Measurements from ENCODE around the gene TBCA.

Gene TBCA, protein sequence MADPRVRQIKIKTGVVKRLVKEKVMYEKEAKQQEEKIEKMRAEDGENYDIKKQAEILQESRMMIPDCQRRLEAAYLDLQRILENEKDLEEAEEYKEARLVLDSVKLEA

DNA sequence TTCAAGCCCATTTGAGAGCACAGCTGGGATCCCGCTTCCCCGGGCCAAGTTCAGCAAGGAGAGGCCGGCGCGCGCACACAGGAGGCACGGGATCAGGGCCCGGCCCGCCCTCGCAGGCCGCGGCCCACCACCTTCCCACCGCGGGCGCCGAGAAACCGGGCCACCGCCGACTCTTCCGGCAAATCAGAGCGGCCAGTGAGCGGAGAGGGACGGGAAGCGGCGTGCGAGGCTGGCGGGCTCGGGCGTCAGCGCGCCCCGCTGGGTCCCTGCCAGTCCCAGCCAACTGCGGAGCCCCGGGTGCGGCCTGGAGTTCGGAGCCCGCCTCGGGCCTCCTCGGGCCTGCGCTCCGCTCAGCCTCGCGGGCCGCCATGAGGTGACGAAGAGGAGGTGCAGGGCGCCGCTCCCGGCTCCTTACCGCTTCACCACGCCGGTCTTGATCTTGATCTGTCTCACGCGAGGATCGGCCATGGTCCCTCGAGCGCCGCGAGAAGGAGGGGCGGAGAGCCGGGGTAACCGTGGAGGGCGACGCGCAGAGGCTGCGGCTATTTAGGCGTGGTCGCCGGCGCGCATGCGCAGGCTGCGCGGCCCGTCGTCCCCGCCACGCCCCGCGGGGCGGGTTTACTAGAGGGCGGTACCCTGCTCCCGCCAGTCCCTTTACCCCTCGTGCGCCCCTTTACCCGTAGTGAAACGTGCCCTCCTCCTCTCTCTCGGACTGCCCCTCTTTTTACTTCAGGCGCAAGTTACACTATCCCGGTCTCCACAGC, at the start of gene TBCA:
Gene TBCA, minus strand, starts transcription at position 550 of the 764 bp plus-strand sequence. Its CDS starts 82 bp downstream, at position 468.
- DNase-seq: peak; percentile 89

GRCh38 chr5:77824981-77825380, 48.8 kb upstream of the TBCA start:
- no peak for DNase-seq

DNA sequence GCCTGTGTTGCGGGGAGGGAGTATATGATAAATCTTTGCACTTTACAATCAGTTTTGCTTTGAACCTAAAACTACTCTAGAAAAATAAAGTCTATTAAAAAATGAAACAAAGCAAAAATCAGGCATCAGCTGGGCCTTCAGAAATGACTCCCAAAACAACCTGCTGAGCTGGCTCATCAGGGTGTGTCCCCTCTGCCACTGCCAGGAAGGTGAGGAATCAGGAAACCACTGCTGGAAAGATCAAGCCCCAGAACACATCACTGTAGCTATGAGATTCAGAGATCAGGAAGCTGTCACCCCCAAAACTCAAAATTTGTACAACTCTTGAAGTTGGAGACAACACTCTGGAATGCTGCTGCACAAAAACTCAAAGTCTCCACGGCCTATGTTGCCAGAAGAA, 40.5 kb upstream of the TBCA start:
- no peak for DNase-seq

DNA sequence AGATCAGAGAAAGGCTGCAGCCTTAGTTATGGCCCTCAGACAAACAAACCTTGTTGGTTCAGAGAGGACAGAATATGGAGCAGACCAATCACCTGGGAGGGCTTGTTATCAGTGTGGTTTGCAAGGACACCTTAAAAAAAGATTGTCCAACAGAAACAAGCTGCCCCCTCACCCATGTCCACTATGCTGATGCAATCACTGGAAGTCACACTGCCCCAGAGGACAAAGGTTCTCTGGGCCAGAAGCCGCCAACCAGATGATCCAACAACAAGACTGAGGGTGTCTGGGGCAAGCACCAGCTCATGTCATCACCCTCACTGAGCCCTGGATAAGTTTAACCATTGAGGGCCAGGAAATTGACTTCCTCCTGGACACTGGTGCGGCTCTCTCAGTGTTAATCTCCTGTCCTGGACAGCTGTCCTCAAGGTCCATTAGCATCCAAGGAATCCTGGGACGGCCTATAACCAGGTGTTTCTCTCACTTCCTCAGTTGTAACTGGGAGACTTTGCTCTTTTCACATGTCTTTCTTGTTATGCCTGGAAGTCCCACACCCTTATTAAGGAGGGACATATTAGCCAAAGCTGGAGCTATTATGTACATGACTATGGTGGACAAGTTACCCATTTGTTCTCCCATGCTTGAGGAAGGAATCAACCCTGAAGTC, 36.9 kb upstream of the TBCA start:
- DNase-seq: no peak

- no peak for DNase-seq
Measured at GRCh38 chr5:77806213-77806843, 30.2 kb upstream of the TBCA start.

DNA sequence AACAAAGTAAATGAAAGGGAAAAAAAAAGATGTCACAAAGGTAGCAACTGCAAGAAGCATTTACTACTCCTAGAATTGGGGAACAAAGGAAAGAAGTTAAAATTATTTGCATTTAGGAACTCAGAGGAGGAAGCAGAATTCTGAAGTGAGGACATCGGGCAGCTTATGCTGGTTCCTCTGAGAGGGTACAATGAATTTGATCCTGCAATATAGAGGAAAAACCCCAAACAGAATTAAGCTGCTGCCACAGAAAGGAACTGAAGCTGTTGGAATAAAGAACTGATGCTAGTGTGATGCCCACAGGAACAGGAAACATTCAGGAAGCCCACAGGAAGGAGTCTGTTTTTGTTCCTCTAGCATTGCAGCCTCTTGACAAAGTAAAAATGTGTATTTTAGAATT, 22.3 kb upstream of the TBCA start:
- no peak for DNase-seq

GRCh38 chr5:77797136-77797535, 21.0 kb upstream of the TBCA start:
- no peak for DNase-seq

- no peak for DNase-seq
Measured at GRCh38 chr5:77795846-77796245, 19.7 kb upstream of the TBCA start.

- no peak for DNase-seq
Measured at GRCh38 chr5:77795268-77795667, 19.1 kb upstream of the TBCA start.

DNA sequence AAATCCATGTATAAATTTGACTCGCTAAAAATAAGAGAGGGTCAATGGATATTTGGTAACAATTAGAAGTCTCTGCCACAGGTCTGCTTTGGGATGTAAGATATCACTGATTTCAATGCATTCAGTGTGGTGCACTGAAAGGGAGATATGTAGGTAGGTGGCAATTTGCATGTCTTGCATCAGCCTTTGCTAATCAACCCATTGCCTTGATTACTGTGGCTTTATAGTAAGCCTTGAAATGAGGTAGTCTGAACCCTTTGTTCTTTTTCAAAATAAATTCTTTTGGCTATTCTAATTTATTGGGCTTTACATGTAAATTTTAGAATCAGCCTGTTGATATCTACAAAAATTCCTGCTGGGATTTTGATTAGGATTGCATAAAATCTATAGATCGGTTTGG, 15.8 kb upstream of the TBCA start:
- no peak for DNase-seq

- no peak for DNase-seq
Measured at GRCh38 chr5:77791356-77791755, 15.2 kb upstream of the TBCA start.

DNA sequence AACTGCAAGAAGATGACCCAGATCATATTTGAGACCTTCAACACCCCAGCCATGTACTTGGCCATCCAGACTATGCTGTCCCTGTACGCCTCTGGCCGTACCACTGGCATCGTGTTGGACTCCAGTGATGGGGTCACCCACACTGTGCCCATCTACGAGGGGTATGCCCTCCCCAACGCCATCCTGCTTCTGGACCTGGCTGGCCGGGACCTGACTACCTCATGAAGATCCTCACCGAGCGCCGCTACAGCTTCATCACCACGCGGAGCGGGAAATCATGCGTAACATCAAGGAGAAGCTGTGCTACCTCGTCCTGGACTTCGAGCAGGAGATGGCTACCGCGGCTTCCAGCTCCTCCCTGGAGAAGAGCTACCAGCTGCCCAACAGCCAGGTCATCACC, 9.1 kb upstream of the TBCA start:
- DNase-seq: no peak

DNA sequence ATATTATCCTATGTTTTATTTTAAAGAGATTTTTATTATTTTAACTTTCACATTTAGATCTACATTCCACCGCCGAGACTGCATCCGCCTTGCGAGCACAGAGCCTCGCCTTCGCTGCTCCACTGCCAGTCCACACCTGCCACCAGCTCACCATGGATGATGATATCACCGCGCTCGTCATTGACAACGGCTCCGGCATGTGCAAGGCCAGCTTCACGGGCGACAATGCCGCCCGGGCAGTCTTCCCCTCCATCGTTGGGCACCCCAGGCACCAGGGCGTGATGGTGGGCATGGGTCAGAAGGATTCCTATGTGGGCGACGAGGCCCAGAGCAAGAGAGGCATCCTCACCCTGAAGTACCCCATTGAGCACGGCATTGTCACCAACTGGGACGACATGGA, 8.6 kb upstream of the TBCA start:
- no peak for DNase-seq

GRCh38 chr5:77781076-77781475, 4.9 kb upstream of the TBCA start:
- no peak for DNase-seq

- no peak for DNase-seq
Measured at GRCh38 chr5:77778881-77779438, 2.8 kb upstream of the TBCA start.

DNA sequence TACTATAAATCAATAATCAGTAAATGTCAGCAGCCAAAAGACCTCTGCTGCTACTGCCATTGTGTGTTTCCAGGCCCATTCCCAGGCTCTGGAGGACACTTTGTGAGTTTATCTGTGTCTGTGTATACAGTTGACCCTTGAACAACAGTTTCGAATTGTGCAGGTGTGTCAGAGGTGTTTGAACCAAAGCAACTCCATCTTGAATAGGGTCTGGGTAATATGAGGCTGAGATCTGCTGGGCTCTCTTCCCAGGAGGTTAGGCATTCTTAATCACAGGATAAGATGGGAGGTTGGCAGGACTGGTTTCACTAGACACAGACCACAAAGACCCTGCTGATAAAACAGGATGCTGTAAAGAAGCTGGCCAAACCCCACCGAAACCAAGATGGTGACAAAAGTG, 2.3 kb upstream of the TBCA start:
- no peak for DNase-seq

GRCh38 chr5:77777911-77778310, 1.8 kb upstream of the TBCA start:
- no peak for DNase-seq

- no peak for DNase-seq
Measured at GRCh38 chr5:77777281-77777892, 1.2 kb upstream of the TBCA start.

DNA sequence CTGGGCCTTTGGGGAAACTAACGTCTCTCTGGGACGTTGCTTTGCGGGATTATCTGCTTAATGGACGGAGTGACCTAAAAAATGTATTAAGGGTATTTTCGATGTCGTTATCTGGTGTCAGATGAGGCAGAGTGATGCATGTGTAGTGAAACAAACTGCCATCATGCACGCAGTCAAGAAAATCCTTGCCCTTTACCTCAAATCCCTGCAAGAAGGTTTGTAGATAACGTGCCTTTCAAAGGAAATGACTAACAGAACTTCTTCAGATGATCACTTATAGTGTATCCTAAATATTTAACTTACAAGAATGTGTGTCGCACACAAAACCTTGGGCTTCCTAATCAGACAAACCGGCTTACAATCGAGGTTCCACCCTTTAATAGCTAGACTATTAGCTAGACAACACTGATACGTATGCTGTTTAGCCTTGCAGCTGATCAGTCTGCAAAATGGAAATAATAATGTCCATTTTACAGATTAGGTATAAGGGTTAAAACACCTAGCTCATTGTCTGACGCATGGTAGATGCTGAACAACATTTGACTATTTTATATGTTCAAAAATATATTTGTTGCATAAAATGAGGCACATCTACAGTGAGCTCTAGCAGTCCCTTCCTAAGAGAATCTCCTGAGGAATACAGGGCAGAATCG, 541 bp upstream of the TBCA start:
- no peak for DNase-seq

DNA sequence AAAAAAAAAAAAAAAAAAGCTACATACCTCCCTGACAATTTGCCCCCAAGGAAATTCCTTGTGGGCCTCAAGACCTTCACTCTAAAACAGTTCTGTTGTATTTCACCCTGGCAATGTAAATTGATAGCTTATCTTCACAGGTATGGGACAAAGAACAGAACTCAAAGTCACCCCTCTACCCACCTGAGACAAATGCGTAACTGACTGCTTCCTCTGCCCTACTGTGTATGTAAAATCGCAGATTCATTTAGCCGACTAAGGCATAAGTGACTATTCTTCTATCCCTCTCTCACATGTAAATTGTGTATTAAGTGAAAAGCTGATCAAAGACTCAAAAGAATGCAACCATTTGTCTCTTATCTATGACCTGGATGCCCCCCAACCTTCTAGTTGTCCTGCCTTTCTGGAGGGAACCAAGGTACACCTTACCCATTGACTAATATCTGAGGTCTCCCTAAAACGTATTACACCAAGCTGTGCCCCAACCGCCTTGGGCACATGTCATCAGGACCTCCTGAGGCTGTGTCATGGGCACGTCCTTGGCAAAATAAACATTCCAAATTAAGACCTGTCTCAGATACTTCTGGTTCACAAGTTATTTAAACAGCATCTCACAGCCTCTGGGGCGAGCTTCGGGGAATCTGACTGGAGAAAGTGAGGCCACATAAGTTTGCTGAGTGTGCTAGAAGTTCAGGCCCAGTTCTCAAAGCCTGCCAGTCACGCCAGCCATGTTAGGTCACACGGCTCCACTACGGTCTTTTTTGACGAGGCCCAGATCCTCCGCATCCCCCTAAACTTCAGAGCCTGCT, 954 bp downstream of the TBCA start:
- no peak for DNase-seq

DNA sequence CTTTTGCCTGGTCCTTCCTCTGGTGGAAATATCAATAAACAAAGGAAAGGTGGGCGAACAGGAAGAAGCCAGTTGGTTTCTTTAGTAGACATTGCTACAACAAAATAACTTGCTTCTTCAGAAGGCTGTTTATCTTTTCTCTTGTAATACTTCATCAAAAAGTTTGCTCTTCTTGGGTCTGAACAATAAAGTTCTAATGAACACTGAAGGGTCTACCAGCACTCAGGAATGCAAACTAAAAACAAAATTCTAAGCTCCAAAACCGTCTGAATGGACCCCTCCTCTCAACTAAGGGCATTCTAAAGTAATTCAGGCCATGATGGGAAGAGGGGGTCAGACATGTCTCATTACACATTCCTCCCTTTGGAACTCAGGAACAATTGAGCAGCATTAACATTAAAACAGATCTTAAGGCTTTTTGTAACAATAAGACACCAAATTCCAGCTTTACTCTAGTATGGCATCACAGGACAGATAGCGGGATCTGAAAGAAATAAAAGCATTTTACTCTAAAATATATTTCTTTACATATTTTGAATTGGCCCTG, 2.3 kb downstream of the TBCA start:
- no peak for DNase-seq
